Measurements from ENCODE around the gene GASK1A.
"Not testable (repeated sequence)": the region's sequence is repeated elsewhere in the genome, so short reads cannot be mapped to it uniquely, and the experiment has no call there.

The GASK1A gene

DNA sequence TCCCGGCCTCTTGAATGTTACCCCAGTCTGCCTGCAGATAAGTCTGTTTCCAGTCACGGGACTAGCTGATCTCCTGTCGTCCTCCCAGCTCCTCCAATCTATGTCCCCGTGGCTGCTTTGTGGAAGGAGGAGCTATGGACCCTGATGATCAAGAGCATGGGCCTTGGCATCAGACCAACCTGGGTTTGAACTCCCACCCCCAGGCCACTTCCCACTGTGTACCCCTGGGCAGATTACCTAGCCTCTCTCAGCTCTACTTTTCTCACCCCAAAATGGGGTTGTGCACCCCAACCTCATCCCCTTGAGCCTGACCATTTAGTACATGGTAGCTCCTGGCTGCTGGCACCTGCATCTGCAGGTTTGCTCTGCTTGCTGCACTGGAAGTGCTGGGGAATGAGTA, 55.8 kb downstream of the GASK1A start:
- DNase-seq = no peak

DNA sequence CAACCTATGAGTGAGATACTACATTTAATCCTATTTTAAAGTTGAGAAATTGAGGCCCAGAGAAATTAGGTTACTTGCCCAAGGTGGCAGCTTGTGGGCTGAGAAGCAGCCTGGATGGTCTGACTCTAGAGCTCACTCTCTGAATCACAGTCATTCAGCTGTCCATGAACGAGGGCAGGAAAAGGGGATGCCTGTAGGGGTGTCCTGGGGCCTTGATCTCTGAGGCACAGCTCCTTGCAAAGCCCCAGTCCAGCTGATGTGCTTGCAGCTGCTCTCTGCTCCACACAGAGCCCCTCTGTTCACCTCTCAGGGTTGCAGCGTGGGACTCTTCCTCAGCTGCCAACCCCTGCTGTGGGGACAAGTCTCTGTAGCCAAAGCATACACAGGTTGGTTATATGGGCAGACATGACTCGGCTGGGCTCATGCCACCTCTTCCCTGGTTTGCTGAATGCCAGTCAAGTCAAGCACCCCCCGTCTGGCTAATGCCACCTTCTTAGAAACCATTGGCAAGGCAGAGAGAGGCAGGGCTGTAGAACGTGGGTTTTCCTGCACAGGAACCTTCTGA, 56.8 kb downstream of the GASK1A start:
- DNase-seq = no peak

DNA sequence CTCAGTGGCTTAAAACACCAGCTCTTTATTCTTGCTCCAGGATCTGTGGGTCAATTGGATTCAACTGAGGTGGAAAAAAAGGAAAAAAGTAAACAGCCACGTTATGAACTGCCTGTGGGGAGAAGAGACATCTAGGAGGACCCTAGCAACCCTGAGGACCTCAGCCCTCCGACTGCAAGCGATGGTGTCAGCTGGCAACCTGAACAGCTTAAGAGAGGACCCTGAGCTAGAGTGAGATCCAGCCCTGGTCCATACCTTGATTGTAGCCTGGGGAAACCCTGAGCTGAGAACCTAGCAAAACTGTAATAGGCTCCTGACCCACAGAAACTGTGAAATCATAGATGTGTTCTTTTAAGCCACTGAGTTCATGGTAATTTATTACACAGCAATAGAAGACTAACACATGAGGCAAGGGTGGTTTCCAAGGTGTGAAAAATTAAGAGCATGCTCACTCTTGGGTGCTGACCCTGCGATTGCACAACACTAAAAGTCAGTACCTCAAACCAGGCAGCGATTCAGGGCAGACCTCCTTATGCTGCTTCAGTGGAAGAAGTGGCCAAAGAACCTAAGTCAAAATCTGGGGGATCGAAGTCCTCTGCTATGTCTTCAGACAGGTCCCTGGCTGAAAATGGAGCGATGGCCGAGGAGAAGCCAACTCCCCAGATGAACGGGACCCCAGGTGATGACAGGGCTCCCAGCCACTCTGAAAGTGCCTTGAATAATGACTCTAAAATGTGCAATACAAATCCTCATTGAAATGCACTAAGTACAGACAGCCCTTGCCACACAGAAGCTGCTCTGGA, 57.7 kb downstream of the GASK1A start:
- DNase-seq = no peak

DNA sequence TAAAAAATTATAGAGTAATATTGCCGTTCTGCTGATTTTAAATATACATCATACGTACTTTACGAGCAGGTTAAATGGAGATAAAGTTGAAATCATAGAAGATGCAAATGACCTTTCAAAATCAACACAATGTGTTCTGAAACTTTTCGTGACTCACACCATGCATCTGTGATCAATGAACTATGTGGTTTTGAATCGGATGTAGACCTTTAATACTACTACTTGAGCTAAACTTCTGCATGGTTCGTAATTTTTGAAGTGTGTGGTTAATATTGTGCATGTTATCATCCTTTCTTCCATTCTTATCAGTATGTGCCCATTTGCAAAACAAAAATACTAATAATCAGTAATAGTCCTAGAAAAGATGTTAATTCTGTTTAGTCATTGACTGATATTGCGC, 58.9 kb downstream of the GASK1A start:
- DNase-seq = no peak

DNA sequence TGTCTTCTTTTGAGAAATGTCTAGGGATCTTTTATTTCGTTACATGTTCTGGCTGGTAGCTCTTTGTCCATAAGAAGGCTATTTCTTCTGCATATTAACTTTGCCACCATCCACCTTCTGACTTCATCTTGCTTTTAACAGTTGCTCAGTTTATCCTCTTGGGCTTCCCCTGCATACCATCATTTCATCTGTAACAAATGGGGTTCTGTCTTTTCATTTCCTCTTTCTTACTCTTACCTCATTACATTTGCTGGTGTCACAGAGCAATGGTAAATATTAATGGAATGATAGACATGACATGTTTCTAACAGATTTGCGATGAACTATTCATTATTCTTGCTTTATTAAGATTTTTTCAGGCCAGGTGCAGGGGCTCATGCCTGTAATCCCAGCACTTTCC, 62.4 kb downstream of the GASK1A start:
- DNase-seq = no peak

- DNase-seq = no peak
These were observed 64.1 kb downstream of the GASK1A start for GRCh38 chr3:43043071-43043766.

DNA sequence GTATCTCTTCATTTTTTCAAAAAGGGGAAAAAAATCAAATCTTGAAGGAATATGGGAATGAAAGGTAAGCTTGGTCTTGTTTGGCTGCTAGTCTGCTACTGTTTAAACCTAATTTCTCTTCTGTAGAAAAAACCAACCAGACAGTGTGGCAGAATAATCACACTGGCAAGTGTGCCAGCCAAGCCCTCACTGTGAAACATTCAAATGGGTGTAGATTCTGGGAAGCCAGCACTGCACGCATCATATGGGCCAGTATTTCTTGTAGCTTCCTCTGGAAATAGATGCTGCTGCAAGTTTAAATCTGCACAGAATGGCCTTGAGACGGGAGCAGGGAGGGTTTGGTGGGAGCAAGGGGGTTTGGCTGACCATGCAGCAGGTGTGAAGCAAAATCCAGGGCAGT, 64.7 kb downstream of the GASK1A start:
- no peak for DNase-seq

- DNase-seq = not testable (repeated sequence)
These were observed 66.0 kb downstream of the GASK1A start for GRCh38 chr3:43045079-43045478.

GRCh38 chr3:43046583-43046982, 67.5 kb downstream of the GASK1A start:
- DNase-seq = no peak

GRCh38 chr3:43048470-43048869, 69.4 kb downstream of the GASK1A start:
- DNase-seq = no peak

DNA sequence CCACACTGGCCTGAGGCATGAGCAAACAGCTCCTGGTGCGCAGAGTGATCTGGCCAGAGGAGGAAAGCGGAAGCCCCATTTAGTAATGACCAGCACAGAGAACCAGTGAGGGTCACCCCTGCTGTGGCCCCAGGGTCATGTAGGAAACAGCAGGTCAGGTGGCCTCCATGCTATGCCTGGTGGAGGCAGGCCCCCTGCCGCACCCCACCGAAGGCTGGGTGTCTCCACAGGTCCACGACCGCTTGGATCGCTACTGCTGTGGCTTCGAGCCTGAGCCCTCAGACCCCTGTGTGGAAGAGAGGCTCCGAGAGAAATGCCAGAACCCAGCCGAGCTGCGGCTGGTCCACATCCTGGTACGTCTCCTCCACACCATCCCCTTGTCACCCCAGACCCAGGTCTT, 74.2 kb downstream of the GASK1A start:
- DNase-seq = no peak

- no peak for DNase-seq
These were observed 75.6 kb downstream of the GASK1A start for GRCh38 chr3:43054754-43055153.

- no peak for DNase-seq
These were observed 76.3 kb downstream of the GASK1A start for GRCh38 chr3:43055393-43055792.

- DNase-seq = no peak
These were observed 77.0 kb downstream of the GASK1A start for GRCh38 chr3:43055806-43056770.

DNA sequence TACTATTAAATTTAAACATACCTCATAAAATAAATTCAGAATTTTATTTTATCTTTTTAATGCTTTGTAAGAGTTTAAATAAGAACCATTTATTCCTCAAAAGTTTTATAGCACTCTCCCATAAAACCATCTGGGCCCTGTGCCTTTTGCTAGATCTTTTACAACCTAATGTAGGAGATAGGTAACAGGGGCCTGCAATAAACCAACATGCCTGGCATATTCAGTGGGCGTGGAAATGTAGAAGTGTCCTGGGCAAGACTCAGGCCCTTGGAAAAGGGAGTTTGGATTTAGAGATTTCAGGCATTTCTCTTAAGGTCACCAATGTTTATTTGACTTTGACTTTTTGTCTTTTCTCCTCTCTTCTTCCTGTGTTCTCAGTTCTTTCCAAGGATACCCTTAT, 80.3 kb downstream of the GASK1A start:
- DNase-seq = no peak

DNA sequence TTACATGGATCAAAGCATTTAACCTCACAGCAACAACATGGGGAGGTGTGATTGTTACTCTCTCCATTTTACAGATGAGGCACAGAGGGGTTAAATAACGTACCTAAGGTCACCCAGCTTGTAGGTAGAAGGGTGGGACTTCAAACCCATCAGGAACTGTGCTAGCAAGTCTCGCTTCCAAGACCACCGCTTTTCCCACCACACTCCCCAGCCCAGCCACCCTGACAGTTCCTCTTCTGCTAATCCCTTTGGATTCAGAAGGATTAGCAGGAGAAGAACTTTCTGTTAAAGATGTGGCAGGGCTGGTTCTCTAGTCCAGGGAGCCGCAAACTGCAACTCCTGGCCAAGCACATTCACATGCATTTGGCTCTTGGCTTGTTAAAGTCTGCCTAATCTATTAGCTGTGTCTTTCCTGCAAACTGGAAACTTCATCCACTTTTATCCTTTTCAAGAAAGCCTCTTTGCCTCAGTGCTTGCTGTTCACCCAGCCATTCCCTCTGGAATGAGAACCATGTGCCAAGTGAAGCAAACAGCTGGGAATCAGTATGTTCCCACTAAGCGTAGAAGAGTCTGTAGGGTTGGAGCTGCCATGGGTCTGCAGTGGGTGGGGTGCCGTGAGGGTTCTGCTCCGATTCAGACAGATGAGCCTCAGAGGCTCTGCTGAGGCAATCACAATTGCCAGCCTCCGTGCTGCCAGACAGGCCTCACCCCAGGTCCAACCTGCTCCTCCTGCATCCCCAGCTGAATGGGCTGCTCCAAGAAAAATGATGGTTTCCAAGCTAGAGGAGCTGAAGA, 82.2 kb downstream of the GASK1A start:
- DNase-seq = no peak

- DNase-seq = no peak
These were observed 83.0 kb downstream of the GASK1A start for GRCh38 chr3:43062040-43062563.

- DNase-seq = no peak
These were observed 83.5 kb downstream of the GASK1A start for GRCh38 chr3:43062564-43063040.

GRCh38 chr3:43063114-43063513, 84.0 kb downstream of the GASK1A start:
- no peak for DNase-seq

- DNase-seq = not testable (repeated sequence)
These were observed 91.6 kb downstream of the GASK1A start for GRCh38 chr3:43070670-43071069.

- no peak for DNase-seq
These were observed 92.3 kb downstream of the GASK1A start for GRCh38 chr3:43071313-43071893.

All from stimulated activated naive CD4-positive, alpha-beta T cell treated with Interleukin-2 at 50 U/mL for 16 hours (primary cell).